22Rv1 (cell line): ENCODE data around the gene P2RX1.

ENCODE experiments used
- ZFX ChIP-seq: fragments of 450-650 bp; IDR thresholded peaks from 2 replicates; pipeline ENCODE4 v1.6.1; 2017; ENCODE audit warnings: antibody characterized with exemption, borderline replicate concordance
- TF ChIP-seq, protein P1 (sequence below): fragments of 450-650 bp; IDR thresholded peaks from 2 replicates; pipeline ENCODE4 v1.5.1; 2017; ENCODE audit warnings: mild to moderate bottlenecking

DNA sequence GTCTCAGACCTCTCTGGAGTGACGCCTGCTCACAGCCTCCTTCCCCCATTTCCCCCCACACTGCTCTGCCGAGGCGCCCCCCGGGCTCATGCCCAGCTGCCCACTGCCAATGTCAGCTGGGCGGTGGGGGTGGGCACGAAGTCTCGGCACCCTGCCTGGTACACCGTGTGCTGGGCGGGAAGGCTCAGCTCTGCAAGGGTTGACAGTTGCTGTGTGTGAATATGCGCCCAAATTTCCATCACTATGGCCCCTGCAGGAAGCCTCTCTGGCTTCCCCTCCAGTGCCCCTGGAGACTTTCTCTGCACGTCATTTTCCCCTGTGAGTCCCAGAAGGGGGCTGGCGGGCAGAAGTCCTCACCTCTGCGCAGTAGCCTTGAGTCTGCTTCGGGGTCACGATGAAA is 11.8 kb downstream of the P2RX1 start:
- TF ChIP-seq, protein P1, sequence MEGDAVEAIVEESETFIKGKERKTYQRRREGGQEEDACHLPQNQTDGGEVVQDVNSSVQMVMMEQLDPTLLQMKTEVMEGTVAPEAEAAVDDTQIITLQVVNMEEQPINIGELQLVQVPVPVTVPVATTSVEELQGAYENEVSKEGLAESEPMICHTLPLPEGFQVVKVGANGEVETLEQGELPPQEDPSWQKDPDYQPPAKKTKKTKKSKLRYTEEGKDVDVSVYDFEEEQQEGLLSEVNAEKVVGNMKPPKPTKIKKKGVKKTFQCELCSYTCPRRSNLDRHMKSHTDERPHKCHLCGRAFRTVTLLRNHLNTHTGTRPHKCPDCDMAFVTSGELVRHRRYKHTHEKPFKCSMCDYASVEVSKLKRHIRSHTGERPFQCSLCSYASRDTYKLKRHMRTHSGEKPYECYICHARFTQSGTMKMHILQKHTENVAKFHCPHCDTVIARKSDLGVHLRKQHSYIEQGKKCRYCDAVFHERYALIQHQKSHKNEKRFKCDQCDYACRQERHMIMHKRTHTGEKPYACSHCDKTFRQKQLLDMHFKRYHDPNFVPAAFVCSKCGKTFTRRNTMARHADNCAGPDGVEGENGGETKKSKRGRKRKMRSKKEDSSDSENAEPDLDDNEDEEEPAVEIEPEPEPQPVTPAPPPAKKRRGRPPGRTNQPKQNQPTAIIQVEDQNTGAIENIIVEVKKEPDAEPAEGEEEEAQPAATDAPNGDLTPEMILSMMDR = no peak
- no peak for TF ChIP-seq ZFX
